GM10266 (cell line): ENCODE results near the gene OR51V1.

Experiments used
- DNase-seq: peaks from one replicate; pipeline ENCODE4 v3.0.0; 2012; ENCODE audit errors: extremely low spot score
- CTCF ChIP-seq: IDR thresholded peaks from 2 replicates; pipeline ENCODE4 v1.5.1; 2012; ENCODE audit warnings: mild to moderate bottlenecking, low read depth; ENCODE audit not compliant: control insufficient read depth, insufficient read depth; ENCODE audit errors: missing control alignments

OR51V1 gene

GRCh38 chr11:5197536-5197935 is 2.9 kb downstream of the OR51V1 start:
- DNase-seq, result no peak
- no peak for TF ChIP-seq CTCF

GRCh38 chr11:5196731-5197130 is 3.8 kb downstream of the OR51V1 start:
- no peak for TF ChIP-seq CTCF
- DNase-seq, result no peak

- DNase-seq, result no peak
These were observed 4.4 kb downstream of the OR51V1 start for GRCh38 chr11:5196067-5196466.

GRCh38 chr11:5192738-5193137 is 7.7 kb downstream of the OR51V1 start:
- DNase-seq, result no peak
- TF ChIP-seq CTCF, result no peak

More at GRCh38 chr11:5196067-5196466, 4.4 kb downstream of the OR51V1 start:
- no peak for TF ChIP-seq CTCF

- no peak for DNase-seq
- TF ChIP-seq CTCF, result no peak
These were observed 12.3 kb downstream of the OR51V1 start for GRCh38 chr11:5188201-5188600.

GRCh38 chr11:5178046-5178837 is 22.2 kb downstream of the OR51V1 start:
- TF ChIP-seq CTCF, result no peak
- no peak for DNase-seq

GRCh38 chr11:5174934-5175333 is 25.5 kb downstream of the OR51V1 start:
- no peak for TF ChIP-seq CTCF
- DNase-seq, result no peak
